22Rv1 (cell line): Measurements from ENCODE around the gene SF3B2.

Experiments used
- CTCF ChIP-seq: fragments of 450-650 bp; IDR thresholded peaks from 2 replicates; pipeline ENCODE4 v1.5.1; 2017; ENCODE audit warnings: mild to moderate bottlenecking
- ZFX ChIP-seq: fragments of 450-650 bp; IDR thresholded peaks from 2 replicates; pipeline ENCODE4 v1.6.1; 2017; ENCODE audit warnings: antibody characterized with exemption, borderline replicate concordance

GRCh38 chr11:66066751-66067150 is 14.6 kb downstream of the SF3B2 start:
- TF ChIP-seq CTCF (no peak), ZFX (no peak)
